Transverse colon (tissue), 4 donors: ENCODE data around the gene AP2A1. TPM values are rescaled to one million over a fixed set of nuclear protein-coding genes. Genes with fewer than 3 reads are reported as not detected.

ENCODE experiments used
- DNase-seq: peaks from one replicate; pipeline ENCODE4 v3.0.0-alpha.2; 2019
- H3K27ac ChIP-seq, 4 donors: fragments of 200-600 bp; sonication (generic); 2 replicates each; pipeline ENCODE4 v1.5.1; 2016 to 2018; ENCODE audit warnings: inconsistent platforms in 4 of 4
- H3K27me3 ChIP-seq: fragments of 200-600 bp; sonication (generic); 2 replicates; pipeline ENCODE4 v1.5.1; 2017; ENCODE audit warnings: inconsistent platforms
- H3K36me3 ChIP-seq, 4 donors: fragments of 200-600 bp; sonication (generic); 2 replicates each; pipeline ENCODE4 v1.5.1; 2017 to 2019; ENCODE audit warnings: inconsistent platforms in 4 of 4
- H3K4me1 ChIP-seq, 4 donors: fragments of 200-600 bp; sonication (generic); 2 replicates each; pipeline ENCODE4 v1.5.1; 2017 to 2020; ENCODE audit warnings: inconsistent platforms in 4 of 4
- H3K4me3 ChIP-seq, 4 donors: fragments of 200-600 bp; sonication (generic); 1 replicate in 1 of 4; 2 replicates in 3 of 4; pipeline versions ENCODE4 v1.5.1 to v1.6.1; 2017 to 2019; ENCODE audit warnings: inconsistent platforms in 4 of 4
- H3K9me3 ChIP-seq, 2 donors: fragments of 200-600 bp; sonication (generic); 2 replicates each; pipeline ENCODE4 v1.5.1; 2017 to 2019; ENCODE audit warnings: inconsistent platforms in 2 of 2
- EP300 ChIP-seq: sonication (generic); formaldehyde crosslinking; IDR thresholded peaks from one replicate; pipeline ENCODE4 v1.6.1; 2017; ENCODE audit warnings: antibody characterized with exemption, low read depth
- POLR2A ChIP-seq: fragments of 450-650 bp; IDR thresholded peaks from one replicate; pipeline ENCODE4 v1.6.1; 2016; ENCODE audit warnings: antibody characterized with exemption, mild to moderate bottlenecking, moderate library complexity
- POLR2AphosphoS5 ChIP-seq, 3 donors: sonication (generic); formaldehyde crosslinking; IDR thresholded peaks; one replicate each; pipeline ENCODE4 v1.6.1; 2016; ENCODE audit warnings: antibody characterized with exemption in 3 of 3
- whole genome bisulfite sequencing, 2 donors: methylation state at CpG; one replicate each; pipeline ENCODE4 v1.1.5; 2018; ENCODE audit warnings: low coverage in 1 of 2; 5-methylcytosine and 5-hydroxymethylcytosine counted together
- in situ Hi-C, 4 donors: fragments of 200-750 bp; cut with MboI; loops; one replicate each; pipeline versions ENCODE4 v1.15.0 to v1.15.1; 2017; ENCODE audit warnings: low sequenced_read_pairs in 3 of 4, low pct_ligation_motif_present in 1 of 4, low pct_unique_long_range_greater_than_20kb in 1 of 4
- intact Hi-C: fragments of 100-400 bp; cut with DNase I; formaldehyde crosslinking; loops from one replicate; pipeline ENCODE4 v1.15.1; 2023; ENCODE audit warnings: low total_unique reads
- total RNA-seq, 4 donors: library from RNA; depleted of rRNA; stranded (reverse); fragments of >200 nt; gene quantifications; one replicate each; pipeline ENCODE4 v1.1.0, GENCODE V29; 2016
- TF ChIP-seq, protein P1 (sequence below), 5 experiments: fragments of 200-600 bp in 3 of 5; fragments of 450-650 bp in 2 of 5; sonication (generic) in 3 of 5; IDR thresholded peaks; 1 replicate in 2 of 5; 2 replicates in 3 of 5; pipeline ENCODE4 v1.5.1; 2016 to 2017; ENCODE audit warnings: antibody characterized with exemption in 5 of 5, inconsistent platforms in 3 of 5, mild to moderate bottlenecking in 2 of 5, moderate library complexity in 1 of 5

The AP2A1 gene
- total RNA-seq, 4 donors from 2014 or later, result 71.1 to 125 (median 93.0) TPM

DNA sequence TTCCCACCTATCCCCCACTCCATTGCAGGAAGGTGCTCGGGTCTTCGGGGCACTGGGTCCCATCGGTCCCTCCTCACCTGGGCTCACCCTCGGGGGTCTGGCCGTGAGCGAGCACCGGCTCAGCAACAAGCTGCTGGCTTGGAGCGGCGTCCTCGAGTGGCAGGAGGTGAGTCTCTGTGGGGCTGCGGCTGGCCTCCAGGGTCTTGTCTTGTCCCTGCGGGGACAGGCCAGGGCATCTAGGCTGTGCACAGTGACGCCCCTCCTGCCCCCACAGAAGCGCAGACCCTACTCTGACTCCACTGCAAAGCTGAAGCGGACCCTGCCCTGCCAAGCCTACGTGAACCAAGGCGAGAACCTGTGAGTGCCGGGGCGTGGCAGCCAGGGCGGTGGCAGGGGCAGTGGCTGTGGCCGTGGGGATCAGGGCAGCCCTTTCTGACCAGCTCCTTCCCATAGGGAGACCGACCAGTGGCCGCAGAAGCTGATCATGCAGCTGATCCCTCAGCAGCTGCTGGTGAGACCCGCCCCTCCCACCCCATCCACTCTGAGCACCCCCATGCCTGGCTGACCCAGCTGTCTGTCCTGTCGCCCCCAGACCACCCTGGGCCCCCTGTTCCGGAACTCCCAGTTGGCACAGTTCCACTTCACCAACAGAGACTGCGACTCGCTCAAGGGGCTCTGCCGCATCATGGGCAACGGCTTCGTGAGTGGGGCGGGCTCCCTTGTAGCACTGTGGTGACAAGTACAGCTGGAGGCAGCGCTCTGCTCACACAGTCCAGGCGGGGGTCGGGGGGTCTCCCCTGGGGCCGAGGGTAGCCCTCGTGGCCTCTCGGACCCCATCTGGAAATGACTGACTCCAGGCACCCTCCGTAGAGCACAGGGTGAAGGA, 87.8 kb downstream of the AP2A1 start:
- in situ Hi-C loops (loop anchor here in 1 of 4 donors (25.0 kb wide), 1 partner anchor 367 kb away; the partner anchor contains the start of genes RPL13A and RPS11), intact Hi-C loops (loop anchor here (5.0 kb wide), 1 partner anchor 37 kb away; the partner anchor contains the start of gene MED25)
- DNase-seq, result no peak
- H3K27me3 ChIP-seq, result no peaks in the 10 kb centered on the region
- H3K36me3 ChIP-seq, result peaks cover 0 to 6% (median 2%) of the 10 kb centered on the region in 4 donors
- TF ChIP-seq POLR2AphosphoS5 (IDR thresholded peaks at IDR 0.05) (no peak), POLR2A (no peak), EP300 (no peak)
- TF ChIP-seq, protein P1, sequence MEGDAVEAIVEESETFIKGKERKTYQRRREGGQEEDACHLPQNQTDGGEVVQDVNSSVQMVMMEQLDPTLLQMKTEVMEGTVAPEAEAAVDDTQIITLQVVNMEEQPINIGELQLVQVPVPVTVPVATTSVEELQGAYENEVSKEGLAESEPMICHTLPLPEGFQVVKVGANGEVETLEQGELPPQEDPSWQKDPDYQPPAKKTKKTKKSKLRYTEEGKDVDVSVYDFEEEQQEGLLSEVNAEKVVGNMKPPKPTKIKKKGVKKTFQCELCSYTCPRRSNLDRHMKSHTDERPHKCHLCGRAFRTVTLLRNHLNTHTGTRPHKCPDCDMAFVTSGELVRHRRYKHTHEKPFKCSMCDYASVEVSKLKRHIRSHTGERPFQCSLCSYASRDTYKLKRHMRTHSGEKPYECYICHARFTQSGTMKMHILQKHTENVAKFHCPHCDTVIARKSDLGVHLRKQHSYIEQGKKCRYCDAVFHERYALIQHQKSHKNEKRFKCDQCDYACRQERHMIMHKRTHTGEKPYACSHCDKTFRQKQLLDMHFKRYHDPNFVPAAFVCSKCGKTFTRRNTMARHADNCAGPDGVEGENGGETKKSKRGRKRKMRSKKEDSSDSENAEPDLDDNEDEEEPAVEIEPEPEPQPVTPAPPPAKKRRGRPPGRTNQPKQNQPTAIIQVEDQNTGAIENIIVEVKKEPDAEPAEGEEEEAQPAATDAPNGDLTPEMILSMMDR (IDR thresholded peaks at IDR 0.05), result no peak
- no peak overlapping the region for H3K27ac ChIP-seq
- H3K4me3 ChIP-seq, result no peak overlapping the region
- H3K9me3 ChIP-seq, result no peaks in the 10 kb centered on the region
- WGBS, 2 donors, result 87% methylated on average over 29 of the region's 39 CpGs; no CpG with 5 or more reads in 1 of the 2 donors
- H3K4me1 ChIP-seq, result peaks cover 15 to 28% (median 22%) of the 10 kb centered on the region in 4 donors

DNA sequence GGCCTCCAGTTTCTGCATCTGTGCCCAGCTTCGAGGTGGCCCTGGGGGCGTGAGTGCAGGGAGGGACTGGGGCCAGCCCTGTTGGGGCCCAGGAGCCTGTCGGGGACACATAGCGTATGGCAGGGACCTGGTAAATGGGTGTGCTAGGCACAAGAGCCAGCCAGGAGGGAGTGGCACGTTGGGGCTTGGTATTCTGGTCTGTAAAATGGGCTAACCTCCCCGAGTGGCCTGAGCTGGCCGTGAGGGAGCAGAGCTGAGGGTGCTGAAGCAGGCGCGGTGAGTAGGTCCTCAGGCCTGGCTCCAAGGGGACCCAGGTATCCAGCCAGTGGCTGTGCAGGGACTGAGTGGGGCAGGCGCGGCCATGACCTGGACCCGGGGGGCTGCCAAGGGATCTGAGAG, 88.5 kb downstream of the AP2A1 start:
- WGBS, 2 donors, result 89% methylated on average over 12 of the region's 12 CpGs; no CpG with 5 or more reads in 1 of the 2 donors
- Histone ChIP-seq H3K4me3 (no peak overlapping the region), H3K9me3 (no peaks in the 10 kb centered on the region), H3K27ac (no peak overlapping the region), H3K4me1 (peaks cover 11 to 21% (median 20%) of the 10 kb centered on the region in 4 donors), H3K36me3 (peaks cover 0 to 11% (median 2%) of the 10 kb centered on the region in 4 donors), H3K27me3 (no peaks in the 10 kb centered on the region)
- intact Hi-C loops, result no loop called here
- TF ChIP-seq POLR2AphosphoS5 (IDR thresholded peaks at IDR 0.05) (no peak), EP300 (no peak), POLR2A (no peak)
- TF ChIP-seq, protein P1 (IDR thresholded peaks at IDR 0.05), result no peak
- no peak for DNase-seq
- in situ Hi-C loops, result loop anchor here in 1 of 4 donors (25.0 kb wide), 1 partner anchor 368 kb away; the partner anchor contains the start of genes RPL13A and RPS11

DNA sequence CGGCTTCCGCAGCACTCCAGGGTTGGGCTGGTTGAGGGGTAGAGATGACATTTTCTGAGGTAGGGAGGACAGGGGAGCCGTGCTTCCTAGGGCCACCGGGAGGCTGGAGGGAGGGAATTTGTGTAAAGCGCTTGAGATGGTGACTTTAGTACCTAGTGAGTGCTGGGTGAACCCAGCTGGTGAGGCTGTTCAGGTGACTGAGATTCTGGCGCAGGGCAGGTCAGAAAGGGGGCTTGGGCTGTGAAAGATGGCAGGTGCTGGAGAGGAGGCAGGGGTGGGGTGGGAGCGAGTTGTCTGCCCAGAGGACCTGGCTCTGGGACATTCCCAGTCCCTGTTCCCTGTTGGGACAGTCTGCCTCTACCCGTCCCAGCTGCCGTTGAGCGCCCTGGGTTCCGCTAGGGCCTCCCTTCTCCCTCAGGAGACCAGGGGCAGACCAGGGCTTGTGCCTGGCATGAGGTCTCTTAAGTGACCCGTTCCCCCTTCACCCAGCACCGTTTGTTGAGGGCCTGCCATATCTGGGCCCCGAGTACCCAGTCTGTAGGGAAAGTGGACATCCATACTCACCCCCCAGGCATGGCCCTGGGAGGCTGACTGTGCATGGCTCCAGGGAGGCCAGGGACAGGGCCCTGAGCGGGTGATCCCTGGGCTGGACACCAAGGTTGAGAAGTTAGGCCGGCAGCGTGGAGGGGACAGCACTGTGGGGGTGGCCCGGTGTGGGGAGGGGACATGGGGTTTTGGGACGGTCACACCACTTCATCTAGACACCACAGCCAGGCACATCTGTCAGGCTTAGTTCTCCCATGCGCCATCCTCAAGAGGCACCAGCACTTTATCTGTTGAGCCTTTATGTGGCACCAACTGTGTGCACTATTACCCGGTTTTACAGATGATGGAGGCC, 89.1 kb downstream of the AP2A1 start:
- TF ChIP-seq POLR2AphosphoS5 (IDR thresholded peaks at IDR 0.05), result no peak
- TF ChIP-seq, protein P1 (IDR thresholded peaks at IDR 0.05), result no peak
- no peak for TF ChIP-seq EP300
- TF ChIP-seq POLR2A, result no peak
- in situ Hi-C loops, result loop anchor here in 1 of 4 donors (25.0 kb wide), 1 partner anchor 369 kb away; the partner anchor contains the start of genes RPL13A and RPS11
- DNase-seq, result no peak
- WGBS, 2 donors, result 80 to 100% methylated on average over 2 to 21 of the region's 21 CpGs
- H3K36me3 ChIP-seq, result peaks cover 0 to 11% (median 2%) of the 10 kb centered on the region in 4 donors
- no peak overlapping the region for H3K27ac ChIP-seq
- intact Hi-C loops, result no loop called here
- no peaks in the 10 kb centered on the region for H3K27me3 ChIP-seq
- H3K9me3 ChIP-seq, result no peaks in the 10 kb centered on the region
- H3K4me1 ChIP-seq, result peaks cover 14 to 24% (median 21%) of the 10 kb centered on the region in 4 donors
- H3K4me3 ChIP-seq, result no peak overlapping the region
